Inflammatory macrophage treated with lipopolysaccharide for 4 hours (primary cell): ENCODE data around the gene LCE3C.
"Not testable (repeated sequence)": the region's sequence is repeated elsewhere in the genome, so short reads cannot be mapped to it uniquely, and the experiment has no call there.

Experiments used
- DNase-seq: peaks from one replicate; pipeline ENCODE4 v3.0.0-alpha.2; 2020

The LCE3C gene, protein sequence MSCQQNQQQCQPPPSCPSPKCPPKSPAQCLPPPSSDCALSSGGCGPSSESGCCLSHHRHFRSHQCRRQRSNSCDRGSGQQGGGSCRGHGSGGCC

DNA sequence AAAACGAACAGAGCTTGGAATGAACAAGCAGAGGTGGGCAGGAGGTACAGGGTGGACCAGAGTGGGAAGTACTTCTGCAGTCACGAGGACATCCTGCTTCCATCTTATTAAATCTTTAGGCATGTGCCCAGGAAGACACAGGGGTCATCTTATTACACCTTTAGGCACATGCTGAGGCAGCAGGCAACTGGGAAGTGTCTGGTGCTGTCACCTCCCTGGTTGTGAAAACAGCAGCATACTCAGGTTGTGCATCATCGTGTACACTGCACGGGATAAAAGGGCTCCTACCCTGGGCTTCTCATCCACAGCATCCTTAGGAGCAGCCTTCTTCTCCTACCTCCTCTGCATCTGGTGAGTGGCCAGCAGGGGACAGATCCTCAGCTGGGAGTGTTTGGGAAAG, at the start of gene LCE3C:
Gene LCE3C, plus strand, starts transcription at position 301 of the 400 bp plus-strand sequence. CDS start 498 bp downstream, outside the sequence.
- no peak for DNase-seq

DNA sequence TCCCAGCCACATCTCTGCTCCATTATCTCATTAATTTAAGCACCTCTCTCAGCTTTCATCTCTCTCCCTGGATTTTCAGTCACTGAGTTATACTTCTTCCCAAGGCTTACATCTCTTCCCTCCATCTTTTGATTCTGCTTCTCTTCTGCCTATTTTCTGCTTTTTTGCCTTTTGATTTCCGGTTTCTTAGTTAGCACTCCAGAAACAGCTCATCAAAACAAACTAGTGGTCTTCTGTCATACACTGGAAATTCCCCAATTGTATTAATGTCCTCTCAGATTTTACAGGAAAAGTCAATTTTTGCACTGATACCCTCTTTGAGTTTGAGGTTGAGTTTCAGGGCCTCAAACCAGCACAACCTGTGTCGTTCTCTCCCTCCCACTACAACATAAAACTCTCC, 34.9 kb upstream of the LCE3C start:
- no peak for DNase-seq

GRCh38 chr1:152565535-152566215, 34.4 kb upstream of the LCE3C start:
- no peak for DNase-seq

DNA sequence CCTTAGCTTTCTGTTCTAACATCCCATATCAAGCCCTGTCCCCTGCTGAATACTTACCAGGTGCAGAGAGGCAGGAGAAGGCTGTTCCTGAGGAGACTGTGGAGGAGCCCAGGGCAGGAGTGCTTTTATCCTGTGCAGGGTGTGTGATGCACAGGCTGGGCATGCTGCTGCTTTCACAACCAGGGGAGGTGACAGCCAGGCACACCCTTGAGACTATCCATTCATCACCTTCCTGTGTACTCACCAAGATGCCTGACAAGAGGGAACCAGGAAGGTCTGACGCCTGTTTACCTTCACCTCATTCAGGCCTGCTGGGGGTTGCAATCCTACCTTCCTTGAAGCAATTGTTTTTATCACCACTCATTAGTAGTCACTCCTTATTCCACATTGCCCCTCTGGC, 33.4 kb upstream of the LCE3C start, which contains the start of gene LCE3E:
Gene LCE3E, minus strand, starts transcription at position 100 of the 400 bp plus-strand sequence. CDS start 572 bp downstream, outside the sequence.
- no peak for DNase-seq

DNA sequence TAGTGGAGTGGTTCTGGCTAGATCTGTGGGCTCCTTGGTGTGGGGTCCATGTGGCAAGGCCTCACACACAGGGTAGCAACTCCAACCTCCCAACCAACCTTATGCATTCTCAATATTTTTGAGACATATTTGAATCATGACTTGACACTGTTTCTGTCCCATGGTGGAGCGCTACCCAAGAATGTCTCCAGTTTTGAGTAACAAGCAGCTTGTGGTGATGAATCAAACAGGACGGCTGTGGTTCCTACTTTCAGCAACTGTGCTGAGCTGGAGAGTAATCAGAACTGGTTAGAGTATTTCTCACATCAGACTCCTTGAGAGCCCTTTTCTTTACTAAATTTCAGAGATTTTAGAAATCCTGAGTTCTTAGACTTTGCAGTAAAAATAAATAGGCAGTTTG, 22.9 kb upstream of the LCE3C start:
- no peak for DNase-seq

DNA sequence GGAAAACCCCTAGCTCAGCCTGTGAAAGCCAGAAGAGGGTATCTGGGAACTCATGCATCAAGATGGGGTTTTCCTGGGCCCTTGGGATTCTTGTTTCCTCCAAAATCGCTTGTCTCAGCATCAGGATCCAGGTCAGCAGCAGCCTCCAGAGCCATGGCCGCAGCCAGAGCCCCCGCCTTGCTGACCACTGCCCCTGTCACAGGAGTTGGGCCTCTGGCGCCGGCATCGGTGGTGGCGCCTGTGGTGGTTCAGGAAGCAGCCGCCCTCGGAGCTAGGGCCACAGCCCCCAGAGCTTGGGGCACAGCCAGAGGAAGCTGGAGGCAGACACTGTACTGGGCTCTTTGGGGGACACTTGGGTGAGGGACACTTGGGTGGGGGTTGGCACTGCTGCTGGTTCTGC, 20.5 kb upstream of the LCE3C start:
- DNase-seq: not testable (repeated sequence)

DNA sequence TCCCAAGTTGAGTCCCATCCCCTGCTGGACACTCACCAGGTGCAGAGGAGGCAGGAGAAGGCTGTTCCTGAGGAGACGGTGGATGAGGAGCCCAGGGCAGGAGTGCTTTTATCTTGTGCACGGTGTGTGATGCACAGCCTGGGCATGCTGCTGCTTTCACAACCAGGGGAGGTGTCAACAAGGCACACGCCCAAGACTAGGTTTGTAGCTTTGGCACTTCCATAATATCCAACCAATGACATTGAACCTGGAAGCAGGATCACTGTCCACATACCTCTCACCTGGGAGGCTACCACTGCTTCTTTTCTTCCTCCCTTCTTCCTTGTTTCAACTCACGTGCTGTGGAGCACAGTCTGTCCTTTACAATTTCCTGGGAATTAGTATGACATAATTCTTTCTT, 19.6 kb upstream of the LCE3C start, which contains the start of gene LCE3D:
Gene LCE3D, minus strand, starts transcription at position 84 of the 400 bp plus-strand sequence. CDS start 580 bp downstream, outside the sequence.
- DNase-seq: no peak

DNA sequence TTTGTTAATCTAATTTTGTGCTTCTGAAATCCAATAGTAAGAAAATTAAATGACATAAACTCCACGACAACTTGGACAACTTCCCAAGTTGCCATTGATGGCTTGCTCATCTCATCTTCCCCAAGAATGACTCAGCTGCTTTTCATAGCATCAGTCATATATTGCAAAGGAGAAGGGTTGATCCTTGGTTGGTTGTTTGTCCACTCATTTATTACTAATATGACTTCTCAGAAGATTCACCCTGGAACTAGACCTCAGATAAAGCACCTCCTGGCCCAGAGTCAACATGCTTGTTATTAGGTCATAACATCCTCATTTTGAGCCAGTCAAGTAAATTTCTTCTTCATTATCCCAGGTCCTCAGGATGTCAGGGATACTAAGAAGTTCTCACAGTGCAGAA, 17.4 kb upstream of the LCE3C start:
- no peak for DNase-seq

- DNase-seq: no peak
Measured at GRCh38 chr1:152585586-152585985, 14.4 kb upstream of the LCE3C start.

DNA sequence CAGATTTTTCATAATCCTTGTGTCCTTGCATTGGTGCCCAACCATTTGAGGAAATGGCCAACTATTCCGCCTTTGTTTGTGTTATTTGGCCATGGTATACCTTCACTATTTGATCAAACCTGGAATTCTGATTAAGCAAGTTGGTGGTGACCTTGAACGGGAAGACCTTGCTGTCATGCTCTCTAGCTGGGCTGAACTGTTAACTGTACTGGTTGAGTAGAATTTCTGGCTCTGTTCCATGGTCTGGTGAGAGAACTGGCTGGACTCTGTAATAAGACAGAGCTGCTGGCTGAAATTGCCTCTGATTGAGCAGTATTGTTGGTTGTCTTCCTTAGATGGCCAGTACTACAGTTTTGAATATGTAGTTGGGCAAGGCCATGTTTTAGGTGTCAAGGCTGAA, 3.0 kb upstream of the LCE3C start:
- no peak for DNase-seq

DNA sequence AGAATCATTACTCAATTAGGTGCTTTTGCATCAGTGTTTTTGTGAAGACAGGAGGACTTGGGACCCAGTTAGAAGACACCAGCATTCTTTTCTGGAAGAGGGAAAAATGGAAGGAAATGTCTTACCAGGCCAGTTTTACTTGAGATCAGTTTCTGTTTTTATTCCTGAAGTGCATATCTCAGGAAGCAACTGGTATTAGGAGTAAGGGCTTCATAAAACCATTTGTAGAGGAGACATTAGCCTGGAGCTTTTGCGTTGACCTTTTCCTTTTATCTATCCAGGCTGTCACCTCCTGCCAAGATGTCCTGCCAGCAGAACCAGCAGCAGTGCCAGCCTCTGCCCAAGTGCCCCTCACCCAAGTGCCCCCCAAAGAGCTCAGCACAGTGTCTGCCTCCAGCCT, 13.5 kb downstream of the LCE3C start, which contains the start of gene LCE3B:
Gene LCE3B, plus strand, starts transcription at position 301 of the 400 bp plus-strand sequence. Its CDS starts 0 bp downstream, at position 301.
- DNase-seq: no peak

- no peak for DNase-seq
Measured at GRCh38 chr1:152621993-152622392, 22.0 kb downstream of the LCE3C start.

- no peak for DNase-seq
Measured at GRCh38 chr1:152622803-152623202, 22.8 kb downstream of the LCE3C start, which contains the start of gene LCE3A. LCE3A (minus strand) TSS chr1:152623103; CDS start chr1:152623103, 0 bp downstream.

DNA sequence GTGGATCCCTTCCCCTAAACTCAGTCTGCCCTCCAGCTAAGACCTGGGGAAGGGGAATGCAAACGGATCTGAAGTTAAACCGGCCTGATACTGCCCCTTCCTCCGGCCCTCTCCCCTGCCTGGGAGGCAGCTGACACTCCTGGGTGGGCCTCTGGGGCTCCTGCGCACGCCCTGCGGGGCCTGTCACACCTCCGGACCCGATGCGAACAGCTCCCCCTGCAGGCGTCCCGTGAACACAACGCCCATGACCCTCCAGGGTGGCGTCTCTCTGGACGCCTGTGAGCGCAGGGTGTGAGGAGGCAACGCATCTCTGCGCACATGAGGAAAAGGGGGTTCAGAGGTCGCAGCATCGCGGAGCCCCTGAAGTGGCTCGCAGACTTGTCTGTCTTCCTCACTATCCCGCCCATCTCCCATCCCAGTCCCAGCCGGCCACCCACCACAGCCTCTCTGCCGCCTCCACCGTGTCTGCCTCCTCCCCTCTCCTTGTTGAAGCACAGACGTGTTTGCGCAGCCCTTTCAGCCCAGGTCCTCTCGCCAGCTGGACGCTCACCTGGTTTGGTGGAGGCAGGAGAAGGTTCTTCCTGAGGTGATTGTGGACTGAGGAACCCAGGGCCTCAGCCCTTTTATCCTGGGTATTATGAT, 23.3 kb downstream of the LCE3C start:
- no peak for DNase-seq

DNA sequence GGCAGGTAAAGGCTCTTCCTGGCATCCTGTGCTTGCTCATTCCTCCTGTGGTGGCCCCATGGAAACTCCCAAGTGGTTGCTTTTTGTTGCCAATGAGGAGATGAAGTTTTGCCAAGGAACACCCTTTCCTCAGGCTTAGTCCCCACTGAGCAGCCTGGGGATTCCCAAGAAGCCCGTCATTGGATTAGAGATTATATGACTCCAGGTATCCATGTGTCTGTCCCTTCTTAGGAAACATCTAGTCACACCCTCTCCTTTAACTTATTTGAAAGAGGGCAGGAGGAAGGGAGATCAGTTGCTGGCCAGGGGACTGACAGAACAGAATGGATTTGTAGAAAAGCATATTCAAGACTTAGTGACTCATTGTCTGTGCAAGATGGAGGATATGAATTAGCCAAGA, 26.7 kb downstream of the LCE3C start:
- no peak for DNase-seq

GRCh38 chr1:152630596-152630995, 30.6 kb downstream of the LCE3C start:
- DNase-seq: no peak

DNA sequence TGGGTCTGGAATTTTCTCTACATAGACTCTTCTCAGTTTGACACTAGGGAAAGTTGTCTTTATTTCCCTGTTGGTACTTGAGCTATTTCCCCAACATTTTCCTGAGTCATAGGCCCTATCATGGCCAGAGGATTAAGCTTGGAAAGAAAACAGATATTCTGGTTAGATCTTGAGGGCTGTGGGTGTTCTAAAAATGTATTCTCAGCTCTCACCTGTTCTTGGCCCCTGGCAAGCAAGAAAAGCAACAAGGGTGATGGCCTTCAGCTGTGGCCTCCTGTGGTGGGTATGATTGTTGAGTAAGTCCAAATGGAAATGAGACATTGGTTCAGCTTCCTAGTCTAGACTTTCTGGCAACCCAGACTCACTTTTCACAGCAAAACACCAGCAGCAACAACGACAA, 40.3 kb downstream of the LCE3C start:
- no peak for DNase-seq

DNA sequence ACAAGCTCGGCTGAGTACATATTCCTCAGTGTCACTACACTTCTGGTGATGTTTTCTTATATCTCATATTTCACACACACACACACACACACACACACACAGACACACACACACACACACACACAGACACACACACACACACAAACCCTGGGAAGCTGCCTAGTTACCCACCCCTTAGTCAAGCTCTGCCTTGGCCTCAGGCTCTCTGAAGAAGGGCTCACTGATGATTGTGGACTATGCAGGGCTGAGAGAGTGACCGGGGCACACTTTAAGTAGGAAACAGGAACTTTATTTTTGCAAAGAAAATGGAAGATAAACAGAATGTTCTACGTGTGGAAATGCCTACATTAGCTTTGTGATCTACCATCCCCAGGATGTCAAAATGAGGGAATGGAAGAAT, 43.9 kb downstream of the LCE3C start:
- no peak for DNase-seq

GRCh38 chr1:152645146-152645545, 45.1 kb downstream of the LCE3C start:
- DNase-seq: no peak

- DNase-seq: no peak
Measured at GRCh38 chr1:152646656-152647055, 46.6 kb downstream of the LCE3C start.
